HAP-1 (cell line): ENCODE data around the gene TBC1D22A.

Experiments used
- DNase-seq, 2 experiments: peaks; one replicate each; pipeline ENCODE4 v3.0.0-alpha.2; 2016 to 2020; ENCODE audit warnings: low spot score in 2 of 2
- H3K27me3 ChIP-seq: fragments of 250-450 bp; sonication (Bioruptor Pico); 2 replicates; pipeline ENCODE4 v1.5.1; 2020; ENCODE audit warnings: low read depth, mild to moderate bottlenecking, moderate library complexity
- H3K36me3 ChIP-seq: fragments of 250-450 bp; sonication (Bioruptor Pico); replicated peaks from 2 replicates; pipeline ENCODE4 v1.5.1; 2020; ENCODE audit warnings: mild to moderate bottlenecking
- H3K4me1 ChIP-seq: fragments of 250-450 bp; sonication (Bioruptor Pico); 2 replicates; pipeline ENCODE4 v1.5.1; 2020; ENCODE audit warnings: mild to moderate bottlenecking
- H3K4me3 ChIP-seq: fragments of 250-450 bp; sonication (Bioruptor Pico); 2 replicates; pipeline ENCODE4 v1.5.1; 2020; ENCODE audit warnings: mild to moderate bottlenecking, moderate library complexity
- H3K9me3 ChIP-seq: fragments of 250-450 bp; sonication (Bioruptor Pico); 2 replicates; pipeline ENCODE4 v1.5.1; 2020; ENCODE audit warnings: mild to moderate bottlenecking, moderate library complexity
- in situ Hi-C: fragments of 300-500 bp; cut with MboI; formaldehyde crosslinking; loops from 3 replicates; pipeline ENCODE4 v1.14.3; 2020; ENCODE audit warnings: low sequenced_read_pairs, inconsistent platforms, mixed read lengths

The TBC1D22A gene

GRCh38 chr22:47051441-47052071 is 289.1 kb downstream of the TBC1D22A start:
- H3K9me3 ChIP-seq = no peaks in the 10 kb centered on the region
- DNase-seq = no peak
- H3K4me1 ChIP-seq = no peaks in the 10 kb centered on the region
- H3K4me3 ChIP-seq = no peak overlapping the region
- no peaks in the 10 kb centered on the region for H3K36me3 ChIP-seq
- in situ Hi-C loops = no loop called here
- H3K27me3 ChIP-seq = no peaks in the 10 kb centered on the region

GRCh38 chr22:47052236-47053012 is 290.0 kb downstream of the TBC1D22A start:
- Histone ChIP-seq H3K4me3 (no peak overlapping the region), H3K9me3 (no peaks in the 10 kb centered on the region), H3K27me3 (no peaks in the 10 kb centered on the region), H3K36me3 (no peaks in the 10 kb centered on the region), H3K4me1 (no peaks in the 10 kb centered on the region)
- in situ Hi-C loops = no loop called here
- DNase-seq = no peak

GRCh38 chr22:47053013-47053725 is 290.7 kb downstream of the TBC1D22A start:
- Histone ChIP-seq H3K36me3 (no peaks in the 10 kb centered on the region), H3K4me1 (no peaks in the 10 kb centered on the region), H3K27me3 (no peaks in the 10 kb centered on the region), H3K4me3 (no peak overlapping the region), H3K9me3 (no peaks in the 10 kb centered on the region)
- no peak for DNase-seq
- in situ Hi-C loops = no loop called here

GRCh38 chr22:47053726-47054141 is 291.3 kb downstream of the TBC1D22A start:
- DNase-seq = no peak
- Histone ChIP-seq H3K27me3 (no peaks in the 10 kb centered on the region), H3K36me3 (no peaks in the 10 kb centered on the region), H3K4me1 (no peaks in the 10 kb centered on the region), H3K4me3 (no peak overlapping the region), H3K9me3 (no peaks in the 10 kb centered on the region)
- in situ Hi-C loops = no loop called here

GRCh38 chr22:47054231-47055072 is 292.0 kb downstream of the TBC1D22A start:
- Histone ChIP-seq H3K4me1 (no peaks in the 10 kb centered on the region), H3K9me3 (no peaks in the 10 kb centered on the region), H3K36me3 (no peaks in the 10 kb centered on the region), H3K4me3 (no peak overlapping the region), H3K27me3 (no peaks in the 10 kb centered on the region)
- no peak for DNase-seq
- in situ Hi-C loops = no loop called here

- DNase-seq = no peak
- no peaks in the 10 kb centered on the region for H3K9me3 ChIP-seq
- H3K4me1 ChIP-seq = no peaks in the 10 kb centered on the region
- in situ Hi-C loops = no loop called here
- no peak overlapping the region for H3K4me3 ChIP-seq
- no peaks in the 10 kb centered on the region for H3K27me3 ChIP-seq
- no peaks in the 10 kb centered on the region for H3K36me3 ChIP-seq
Observed at GRCh38 chr22:47055073-47055355, 292.6 kb downstream of the TBC1D22A start.

GRCh38 chr22:47055461-47055860 is 293.0 kb downstream of the TBC1D22A start:
- H3K4me1 ChIP-seq = no peaks in the 10 kb centered on the region
- no peak overlapping the region for H3K4me3 ChIP-seq
- no peaks in the 10 kb centered on the region for H3K36me3 ChIP-seq
- H3K27me3 ChIP-seq = no peaks in the 10 kb centered on the region
- DNase-seq = no peak
- in situ Hi-C loops = no loop called here
- no peaks in the 10 kb centered on the region for H3K9me3 ChIP-seq

- Histone ChIP-seq H3K36me3 (no peaks in the 10 kb centered on the region), H3K4me3 (no peak overlapping the region)
- in situ Hi-C loops = no loop called here
Observed at GRCh38 chr22:47055921-47056320, 293.5 kb downstream of the TBC1D22A start.

GRCh38 chr22:47056361-47056760 is 293.9 kb downstream of the TBC1D22A start:
- Histone ChIP-seq H3K27me3 (no peaks in the 10 kb centered on the region), H3K4me1 (no peaks in the 10 kb centered on the region), H3K4me3 (no peak overlapping the region), H3K36me3 (no peaks in the 10 kb centered on the region), H3K9me3 (no peaks in the 10 kb centered on the region)
- in situ Hi-C loops = no loop called here
- no peak for DNase-seq

More at GRCh38 chr22:47055921-47056320, 293.5 kb downstream of the TBC1D22A start:
- H3K4me1 ChIP-seq = no peaks in the 10 kb centered on the region
- H3K27me3 ChIP-seq = no peaks in the 10 kb centered on the region
- no peaks in the 10 kb centered on the region for H3K9me3 ChIP-seq
- DNase-seq = no peak

GRCh38 chr22:47056776-47057470 is 294.5 kb downstream of the TBC1D22A start:
- H3K27me3 ChIP-seq = no peaks in the 10 kb centered on the region
- H3K9me3 ChIP-seq = no peaks in the 10 kb centered on the region
- in situ Hi-C loops = no loop called here
- H3K4me3 ChIP-seq = no peak overlapping the region
- no peaks in the 10 kb centered on the region for H3K36me3 ChIP-seq
- H3K4me1 ChIP-seq = no peaks in the 10 kb centered on the region
- no peak for DNase-seq

- in situ Hi-C loops = no loop called here
- no peak for DNase-seq
- Histone ChIP-seq H3K9me3 (no peaks in the 10 kb centered on the region), H3K4me3 (no peak overlapping the region), H3K27me3 (no peaks in the 10 kb centered on the region), H3K36me3 (no peaks in the 10 kb centered on the region), H3K4me1 (no peaks in the 10 kb centered on the region)
Observed at GRCh38 chr22:47057916-47058585, 295.6 kb downstream of the TBC1D22A start.

- DNase-seq = no peak
- no peaks in the 10 kb centered on the region for H3K36me3 ChIP-seq
- no peaks in the 10 kb centered on the region for H3K4me1 ChIP-seq
- in situ Hi-C loops = no loop called here
- H3K4me3 ChIP-seq = no peak overlapping the region
- no peaks in the 10 kb centered on the region for H3K9me3 ChIP-seq
- no peaks in the 10 kb centered on the region for H3K27me3 ChIP-seq
Observed at GRCh38 chr22:47059076-47059475, 296.6 kb downstream of the TBC1D22A start.

- no peaks in the 10 kb centered on the region for H3K4me1 ChIP-seq
- H3K4me3 ChIP-seq = no peak overlapping the region
- H3K9me3 ChIP-seq = no peaks in the 10 kb centered on the region
- DNase-seq = no peak
- no peaks in the 10 kb centered on the region for H3K36me3 ChIP-seq
- in situ Hi-C loops = no loop called here
- H3K27me3 ChIP-seq = no peaks in the 10 kb centered on the region
Observed at GRCh38 chr22:47059701-47060161, 297.3 kb downstream of the TBC1D22A start.
